GOT3 (cell line): Measurements from ENCODE around the gene FAM3A.

Experiments used
- DNase-seq: peaks from one replicate; lab custom pipeline; 2025; ENCODE audit warnings: mixed read lengths; lab: John Stamatoyannopoulos, UW

FAM3A gene

GRCh38 chrX:154534526-154535322 is 18.7 kb upstream of the FAM3A start:
- peak; percentile 33 for DNase-seq

- DNase-seq: no peak
These were observed 16.7 kb upstream of the FAM3A start for GRCh38 chrX:154532690-154533089.

- DNase-seq: no peak
These were observed 15.6 kb upstream of the FAM3A start for GRCh38 chrX:154531626-154532025.

GRCh38 chrX:154530286-154530685 is 14.3 kb upstream of the FAM3A start:
- no peak for DNase-seq

- DNase-seq: no peak
These were observed 13.2 kb upstream of the FAM3A start for GRCh38 chrX:154529206-154529612.

- DNase-seq: peak; percentile 19
These were observed 11.1 kb upstream of the FAM3A start for GRCh38 chrX:154526901-154527675.

- DNase-seq: no peak
These were observed 9.8 kb upstream of the FAM3A start for GRCh38 chrX:154525606-154526490.

- DNase-seq: no peak
These were observed 3.4 kb upstream of the FAM3A start for GRCh38 chrX:154519389-154519788.

- no peak for DNase-seq
These were observed 1.2 kb upstream of the FAM3A start for GRCh38 chrX:154517101-154517781.

GRCh38 chrX:154516656-154517100 is 646 bp upstream of the FAM3A start:
- no peak for DNase-seq

- no peak for DNase-seq
These were observed 704 bp downstream of the FAM3A start for GRCh38 chrX:154515090-154515965.

GRCh38 chrX:154513716-154514115 is 2.3 kb downstream of the FAM3A start:
- no peak for DNase-seq

GRCh38 chrX:154512879-154513553 is 3.0 kb downstream of the FAM3A start:
- DNase-seq: no peak

GRCh38 chrX:154511761-154512160 is 4.3 kb downstream of the FAM3A start:
- DNase-seq: no peak

GRCh38 chrX:154509455-154509854 is 6.6 kb downstream of the FAM3A start:
- DNase-seq: no peak

- DNase-seq: no peak
These were observed 7.7 kb downstream of the FAM3A start for GRCh38 chrX:154508384-154508745.

GRCh38 chrX:154507673-154508383 is 8.2 kb downstream of the FAM3A start:
- DNase-seq: no peak

GRCh38 chrX:154506483-154507332 is 9.3 kb downstream of the FAM3A start:
- no peak for DNase-seq
